Measurements from ENCODE around the gene CTSZ. TPM values are rescaled to one million over a fixed set of nuclear protein-coding genes. Genes with fewer than 3 reads are reported as not detected.

CTSZ gene
- polyA plus RNA-seq, 1 experiment = 141 TPM

GRCh38 chr20:59002874-59003399 lies 4.1 kb downstream of the CTSZ start:
- H3K9me3 ChIP-seq (ENCODE audit: control insufficient read depth, insufficient read depth, low read length) = no peaks in the 10 kb centered on the region; the same call in 1 of the 2 replicates
- no peak for DNase-seq (ENCODE audit: low read depth, low spot score)
- no peak for TF ChIP-seq CTCF (IDR thresholded peaks at IDR 0.05; ENCODE audit: low read depth, low read length)
- no peak overlapping the region for H3K27ac ChIP-seq (ENCODE audit: low read depth, low read length)
- ChIA-PET CTCF (no interaction called here), POLR2A (interaction anchor here (1.0 kb wide), 1 partner anchor 29 kb away, joined by 4 read pairs; the partner anchor contains the start of gene ATP5F1E)
- H3K27me3 ChIP-seq (ENCODE audit: control insufficient read depth, insufficient read depth, low read length) = no peaks in the 10 kb centered on the region
- no peak overlapping the region for H3K4me3 ChIP-seq (ENCODE audit: low read depth, low read length)

- H3K4me3 ChIP-seq (ENCODE audit: low read depth, low read length) = no peak overlapping the region
- DNase-seq (ENCODE audit: low read depth, low spot score) = no peak
- ChIA-PET CTCF (no interaction called here), POLR2A (no interaction called here)
- no peaks in the 10 kb centered on the region for H3K27me3 ChIP-seq (ENCODE audit: control insufficient read depth, insufficient read depth, low read length)
- no peaks in the 10 kb centered on the region; the same call in 1 of the 2 replicates for H3K9me3 ChIP-seq (ENCODE audit: control insufficient read depth, insufficient read depth, low read length)
- TF ChIP-seq CTCF (IDR thresholded peaks at IDR 0.05; ENCODE audit: low read depth, low read length) = no peak
- no peak overlapping the region for H3K27ac ChIP-seq (ENCODE audit: low read depth, low read length)
These were observed 4.7 kb downstream of the CTSZ start for GRCh38 chr20:59002388-59002787.

- CTCF ChIA-PET = no interaction called here
- H3K27me3 ChIP-seq (ENCODE audit: control insufficient read depth, insufficient read depth, low read length) = no peaks in the 10 kb centered on the region
- no peak for DNase-seq (ENCODE audit: low read depth, low spot score)
- H3K9me3 ChIP-seq (ENCODE audit: control insufficient read depth, insufficient read depth, low read length) = no peaks in the 10 kb centered on the region; the same call in 1 of the 2 replicates
- H3K4me3 ChIP-seq (ENCODE audit: low read depth, low read length) = no peak overlapping the region
- TF ChIP-seq CTCF (IDR thresholded peaks at IDR 0.05; ENCODE audit: low read depth, low read length) = no peak
- no peak overlapping the region for H3K27ac ChIP-seq (ENCODE audit: low read depth, low read length)
- POLR2A ChIA-PET = no interaction called here
These were observed 5.4 kb downstream of the CTSZ start for GRCh38 chr20:59001449-59002171.

- TF ChIP-seq CTCF (IDR thresholded peaks at IDR 0.05; ENCODE audit: low read depth, low read length) = no peak
These were observed 6.0 kb downstream of the CTSZ start for GRCh38 chr20:59001068-59001448.

GRCh38 chr20:59000326-59000725 lies 6.7 kb downstream of the CTSZ start:
- H3K27me3 ChIP-seq (ENCODE audit: control insufficient read depth, insufficient read depth, low read length) = no peaks in the 10 kb centered on the region
- CTCF ChIA-PET = no interaction called here
- no peak overlapping the region for H3K4me3 ChIP-seq (ENCODE audit: low read depth, low read length)
- H3K27ac ChIP-seq (ENCODE audit: low read depth, low read length) = no peak overlapping the region
- H3K9me3 ChIP-seq (ENCODE audit: control insufficient read depth, insufficient read depth, low read length) = no peaks in the 10 kb centered on the region; the same call in 1 of the 2 replicates
- TF ChIP-seq CTCF (IDR thresholded peaks at IDR 0.05; ENCODE audit: low read depth, low read length) = no peak
- POLR2A ChIA-PET = no interaction called here
- no peak for DNase-seq (ENCODE audit: low read depth, low spot score)

More at GRCh38 chr20:59001068-59001448, 6.0 kb downstream of the CTSZ start:
- POLR2A ChIA-PET = no interaction called here
- no peak overlapping the region for H3K27ac ChIP-seq (ENCODE audit: low read depth, low read length)
- H3K4me3 ChIP-seq (ENCODE audit: low read depth, low read length) = no peak overlapping the region
- no peak for DNase-seq (ENCODE audit: low read depth, low spot score)
- no peaks in the 10 kb centered on the region for H3K27me3 ChIP-seq (ENCODE audit: control insufficient read depth, insufficient read depth, low read length)
- CTCF ChIA-PET = no interaction called here
- no peaks in the 10 kb centered on the region; the same call in 1 of the 2 replicates for H3K9me3 ChIP-seq (ENCODE audit: control insufficient read depth, insufficient read depth, low read length)

Data from AG04450 (cell line).